GM21619 (cell line): Measurements from ENCODE around the gene MROH8.

Source experiments
- ATAC-seq: cut with Tn5 transposase; IDR thresholded peaks from one replicate; pipeline ENCODE4 v1.9.1; 2021; ENCODE audit not compliant: unreplicated experiment

Gene MROH8

GRCh38 chr20:37200376-37200775 is 21.0 kb upstream of the MROH8 start:
- ATAC-seq: no peak

DNA sequence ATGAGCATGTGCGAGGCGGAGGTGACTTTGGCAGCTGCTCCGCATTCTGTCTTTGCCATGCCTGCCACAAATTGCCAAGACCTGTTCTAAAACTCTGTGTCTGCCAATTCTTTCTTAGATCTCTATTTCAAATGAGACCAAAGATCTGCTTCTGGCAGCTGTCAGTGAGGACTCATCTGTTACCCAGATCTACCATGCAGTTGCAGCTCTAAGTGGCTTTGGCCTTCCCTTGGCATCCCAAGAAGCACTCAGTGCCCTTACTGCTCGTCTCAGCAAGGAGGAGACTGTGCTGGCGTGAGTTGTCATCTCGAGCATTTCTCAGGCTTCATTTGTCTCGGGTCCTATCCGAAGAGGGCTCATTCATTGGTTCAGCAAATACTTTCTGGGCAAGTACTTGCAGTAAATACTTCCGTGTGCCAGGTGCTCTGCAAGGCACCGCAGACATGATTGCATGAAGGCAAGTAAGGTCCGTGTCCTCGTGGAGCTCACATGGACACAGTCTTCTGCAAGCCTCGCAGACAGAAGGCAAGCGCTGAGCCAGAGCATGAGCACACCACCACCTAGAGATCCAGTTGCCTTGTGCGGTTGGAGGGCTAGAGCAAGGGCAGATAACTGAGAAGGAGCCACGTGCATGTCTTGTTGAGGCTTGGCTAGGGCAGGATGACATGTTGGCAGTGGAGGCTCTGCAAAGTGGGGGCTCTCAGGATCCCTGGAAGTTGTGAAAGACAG is 19.7 kb upstream of the MROH8 start:
- ATAC-seq: no peak

- ATAC-seq: no peak
Measured at GRCh38 chr20:37194621-37195417, 15.5 kb upstream of the MROH8 start.

DNA sequence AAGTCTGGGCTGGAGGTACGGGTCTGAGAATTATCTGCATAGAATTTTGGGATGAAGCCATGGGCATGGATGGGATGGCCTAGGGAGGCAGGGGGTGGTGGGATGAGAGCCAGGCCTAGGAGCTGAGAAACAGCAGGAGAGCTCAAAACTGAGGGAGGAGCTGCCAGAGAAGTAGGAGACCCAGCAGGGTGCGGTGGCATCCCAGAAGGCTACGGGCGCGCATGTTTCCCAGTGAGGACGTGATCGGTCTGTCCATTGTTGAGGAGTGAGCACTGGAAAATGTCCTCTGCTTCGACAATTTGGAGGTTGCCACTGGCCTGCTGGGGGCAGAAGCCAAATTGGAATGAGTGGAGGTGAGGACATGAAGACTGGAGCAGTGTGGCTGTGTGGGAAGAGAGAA is 14.5 kb upstream of the MROH8 start:
- ATAC-seq: no peak

DNA sequence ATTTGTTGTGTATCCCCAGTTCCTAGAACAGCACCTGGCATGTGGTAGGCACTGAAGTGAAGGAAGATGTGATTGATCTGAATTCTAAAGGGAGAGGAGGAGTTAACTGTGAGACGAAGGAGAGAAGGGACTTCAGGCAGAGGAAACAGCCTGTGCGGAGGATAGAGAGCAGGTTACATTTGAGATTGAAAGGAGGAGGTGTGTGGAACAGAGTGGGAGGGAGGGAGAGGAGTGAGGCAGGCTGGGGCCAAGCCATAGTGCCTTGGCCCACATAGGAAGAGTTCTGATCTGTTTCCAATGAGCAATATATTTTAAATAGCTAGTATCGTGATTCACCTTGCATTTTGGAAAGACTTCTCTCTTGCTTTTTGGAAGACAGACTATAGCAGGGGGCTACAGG is 13.9 kb upstream of the MROH8 start:
- ATAC-seq: no peak

- no peak for ATAC-seq
Measured at GRCh38 chr20:37192137-37192854, 12.9 kb upstream of the MROH8 start.

- ATAC-seq: no peak
Measured at GRCh38 chr20:37190354-37191112, 11.2 kb upstream of the MROH8 start.

DNA sequence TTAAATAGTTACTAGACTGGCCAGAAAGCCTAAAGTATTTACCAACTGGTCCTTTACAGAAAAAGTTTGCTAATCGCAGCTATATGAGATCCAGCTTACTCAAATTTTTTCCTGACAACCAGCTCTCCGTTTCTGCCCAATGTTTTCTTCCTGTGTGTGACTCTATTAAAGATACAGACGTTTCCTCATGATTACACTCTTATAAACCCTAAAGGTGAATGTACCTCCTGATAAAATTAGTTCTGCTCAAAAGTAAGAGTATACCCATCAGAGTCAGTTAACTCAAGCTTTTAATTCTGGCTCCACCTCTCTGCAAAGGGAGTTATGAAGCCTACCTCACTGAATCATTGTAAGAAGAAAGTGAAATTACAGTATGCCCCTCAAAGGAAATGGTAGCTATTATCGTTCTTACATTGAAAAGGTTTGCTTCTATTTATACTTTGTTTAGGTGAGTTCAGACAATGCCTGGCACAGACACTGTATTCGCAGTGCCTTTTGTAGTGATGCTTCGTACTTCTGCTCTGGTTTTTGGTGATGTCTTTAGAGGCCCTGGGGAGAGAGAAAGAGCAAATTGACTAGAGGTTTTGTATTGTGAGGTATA is 10.2 kb upstream of the MROH8 start:
- no peak for ATAC-seq

DNA sequence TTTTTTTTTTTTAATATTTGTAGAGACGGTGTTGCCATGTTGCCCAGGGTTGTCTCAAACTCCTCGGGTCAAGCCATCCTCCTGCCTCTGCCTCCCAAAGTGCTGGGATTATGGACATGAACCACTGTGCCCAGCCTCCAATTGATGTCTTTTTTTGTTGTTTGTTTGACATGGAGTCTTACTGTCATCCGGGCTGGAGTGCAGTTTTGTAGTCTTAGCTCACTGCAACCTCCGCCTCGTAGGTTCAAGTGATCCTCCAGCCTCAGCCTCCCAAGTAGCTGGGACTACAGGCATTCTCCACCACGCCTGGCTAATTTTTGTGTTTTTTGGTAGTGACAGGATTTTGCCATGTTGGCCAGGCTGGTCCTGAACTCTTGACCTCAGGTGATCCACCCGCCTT is 9.4 kb upstream of the MROH8 start:
- no peak for ATAC-seq

GRCh38 chr20:37185686-37186085 is 6.3 kb upstream of the MROH8 start:
- no peak for ATAC-seq

DNA sequence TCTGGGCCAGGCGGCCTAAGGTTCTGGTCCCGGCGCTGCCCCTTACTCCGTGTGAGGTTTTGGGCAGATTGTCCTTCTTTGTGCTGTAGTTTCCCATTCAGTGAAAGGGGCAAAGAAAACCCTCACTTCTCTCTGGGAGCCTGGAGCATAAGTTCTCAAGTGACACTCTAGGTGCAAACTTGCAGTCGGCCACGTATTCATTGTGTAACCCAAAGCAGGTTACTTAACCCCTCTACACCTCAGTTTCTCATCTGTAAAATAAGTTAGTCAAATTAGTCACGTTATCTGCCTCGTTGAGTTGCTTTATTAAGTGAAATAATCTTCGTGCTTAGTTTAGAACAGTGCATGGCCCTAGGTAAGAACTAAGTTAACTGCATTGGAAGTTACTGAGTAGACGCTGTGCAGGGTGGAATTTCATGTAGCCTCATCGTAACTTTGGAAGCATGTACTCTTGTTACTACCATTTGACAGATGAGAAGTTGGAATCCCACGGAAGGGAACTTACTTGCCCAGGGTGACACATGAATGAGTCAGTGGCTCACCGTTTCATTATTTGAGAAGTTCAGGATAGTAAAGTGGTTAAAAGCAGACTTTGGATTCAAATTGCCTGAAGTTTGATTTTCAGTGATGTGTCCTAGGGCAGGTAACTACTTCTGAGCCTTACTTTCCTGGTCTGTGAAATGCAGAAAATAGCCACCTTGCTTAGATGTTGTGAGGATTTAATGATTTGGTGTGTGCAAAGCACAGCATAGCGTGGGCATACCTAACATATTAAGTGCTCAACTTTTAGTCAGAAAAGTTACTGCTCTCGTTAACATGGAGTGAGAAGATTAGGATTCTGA is 556 bp upstream of the MROH8 start:
- ATAC-seq: no peak

DNA sequence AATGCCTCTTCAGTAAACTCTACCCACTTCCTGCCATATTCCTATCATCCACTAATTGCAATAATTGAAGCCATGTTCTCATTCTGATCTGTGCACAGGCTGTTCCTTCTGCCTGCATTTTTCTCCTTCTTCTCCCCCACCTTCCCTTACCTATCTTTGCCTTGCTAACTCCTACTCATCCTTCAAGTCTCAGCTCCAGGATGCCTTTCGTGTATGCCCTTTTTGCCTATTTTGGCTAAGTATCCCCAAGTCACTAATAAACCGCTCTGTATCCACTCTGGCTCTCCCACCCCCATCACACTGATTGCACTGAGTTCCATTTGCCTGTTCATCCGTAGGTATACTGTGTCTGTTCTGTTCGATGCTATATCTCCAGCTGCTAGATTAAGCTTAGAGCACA is 6.5 kb downstream of the MROH8 start:
- ATAC-seq: no peak

DNA sequence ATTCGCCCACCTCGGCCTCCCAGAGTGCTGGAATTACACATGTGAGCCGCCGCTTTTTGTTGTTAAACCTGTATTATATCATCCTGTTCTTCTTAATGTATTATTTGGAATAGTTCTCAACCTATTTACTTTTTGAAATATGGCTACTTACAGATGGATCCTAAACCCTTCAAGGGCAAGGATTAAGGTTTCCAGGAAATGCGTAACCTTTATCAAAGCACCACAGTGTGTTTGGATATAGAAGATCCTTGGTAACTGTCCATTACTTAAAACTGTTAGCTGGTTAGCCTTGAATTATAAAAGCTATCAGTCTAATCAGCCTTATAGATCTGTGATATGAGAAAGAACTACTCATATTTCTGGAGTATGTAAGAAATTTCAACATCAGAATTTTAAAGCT is 12.5 kb downstream of the MROH8 start:
- no peak for ATAC-seq

- no peak for ATAC-seq
Measured at GRCh38 chr20:37165031-37165430, 14.3 kb downstream of the MROH8 start.

- ATAC-seq: no peak
Measured at GRCh38 chr20:37163832-37164554, 15.4 kb downstream of the MROH8 start.

- no peak for ATAC-seq
Measured at GRCh38 chr20:37162646-37163045, 16.7 kb downstream of the MROH8 start.

DNA sequence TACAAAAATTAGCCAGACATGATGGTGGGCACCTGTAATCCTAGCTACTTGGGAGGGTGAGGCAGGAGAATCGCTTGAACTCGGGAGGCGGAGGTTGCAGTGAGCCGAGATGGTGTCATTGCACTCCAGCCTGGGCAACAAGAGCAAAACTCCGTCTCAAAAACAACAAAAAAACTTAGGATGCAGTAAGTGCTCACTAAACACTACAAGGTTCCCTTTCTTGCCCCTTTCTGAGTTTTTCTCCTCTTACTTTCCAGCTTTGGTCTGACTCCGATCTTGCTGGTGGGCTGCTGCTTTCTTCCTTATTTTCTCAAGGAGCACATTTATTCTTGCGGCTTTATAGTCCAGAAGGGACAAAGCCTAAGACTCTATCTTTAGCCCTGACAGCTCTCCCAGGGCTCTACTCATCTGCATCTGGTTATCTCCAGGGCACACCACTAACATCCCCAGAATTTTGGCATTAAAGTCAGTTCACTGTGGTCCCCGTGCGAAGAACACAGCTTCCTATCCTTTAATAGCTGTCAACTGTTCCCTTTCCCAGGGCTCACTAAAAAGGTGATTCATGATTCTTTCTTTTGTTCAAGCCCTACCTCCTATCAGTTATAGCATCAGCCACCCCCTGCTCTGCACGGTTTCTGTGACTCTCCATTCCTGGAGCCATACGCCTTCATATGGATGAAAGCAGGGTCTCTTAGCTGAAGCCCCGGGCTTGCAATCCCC is 17.4 kb downstream of the MROH8 start:
- ATAC-seq: no peak

GRCh38 chr20:37160683-37161082 is 18.7 kb downstream of the MROH8 start:
- no peak for ATAC-seq

- no peak for ATAC-seq
Measured at GRCh38 chr20:37158248-37158647, 21.1 kb downstream of the MROH8 start.
